ENCODE measurements around the gene E4F1.

GRCh38 chr16:2278956-2279800 is 55.8 kb downstream of the E4F1 start:
- TF ChIP-seq CTCF (conservative IDR thresholded peaks at IDR 0.05 in 1 of 2, IDR thresholded peaks at IDR 0.05 in 1 of 2; ENCODE audit: extremely low read depth in 1 of 2, insufficient read depth in 1 of 2, low read depth in 1 of 2, low read length in 2 of 2): no peak
- TF ChIP-seq EZH2 (IDR thresholded peaks at IDR 0.05; ENCODE audit: borderline replicate concordance, low read length): no peak
